Measurements from ENCODE around the gene BSND.

GRCh38 chr1:54982739-54983138 is 16.0 kb upstream of the BSND start:
- TF ChIP-seq ELK4 (IDR thresholded peaks at IDR 0.05; ENCODE audit: borderline replicate concordance, low read depth, low read length) = no peak
- TF ChIP-seq REST (tag by site-specific recombination; IDR thresholded peaks at IDR 0.05) = no peak
- no peak for TF ChIP-seq ZNF768 (tag by site-specific recombination; IDR thresholded peaks at IDR 0.05)
- TF ChIP-seq CTCF (tag by site-specific recombination; IDR thresholded peaks at IDR 0.05) = 0 out of 2 replicates have a peak, but pooled peaks have one; percentile 9
- TF ChIP-seq PATZ1 (tag by site-specific recombination; IDR thresholded peaks at IDR 0.05) = 0 out of 2 replicates have a peak, but pooled peaks have one; percentile 16
- TF ChIP-seq ZNF274 (IDR thresholded peaks at IDR 0.05; ENCODE audit: low read length) = no peak
- no peak for TF ChIP-seq ZNF274 (tag by site-specific recombination; IDR thresholded peaks at IDR 0.05; ENCODE audit: borderline replicate concordance)
- TF ChIP-seq ZNF571 (tag by site-specific recombination; IDR thresholded peaks at IDR 0.05) = no peak
- no peak for TF ChIP-seq ZBTB21 (tag by site-specific recombination; IDR thresholded peaks at IDR 0.05)
- TF ChIP-seq TCF7L2 (IDR thresholded peaks at IDR 0.05; ENCODE audit: borderline replicate concordance, low read depth, low read length) = no peak
- peak; percentile 45 for TF ChIP-seq ZIC2 (tag by site-specific recombination; IDR thresholded peaks at IDR 0.05)
- no peak for TF ChIP-seq ZNF654 (tag by site-specific recombination; IDR thresholded peaks at IDR 0.05; ENCODE audit: low read depth)
- TF ChIP-seq ZNF221 (tag by site-specific recombination; IDR thresholded peaks at IDR 0.05; ENCODE audit: borderline replicate concordance) = no peak
- TF ChIP-seq ZNF146 (tag by site-specific recombination; IDR thresholded peaks at IDR 0.05) = no peak
- no peak for TF ChIP-seq INSM2 (tag by site-specific recombination; IDR thresholded peaks at IDR 0.05)

Data from HEK293 (cell line).